Endothelial cell of umbilical vein (primary cell): ENCODE results near the gene PKD2L2.

Source experiments
- EZH2 ChIP-seq: IDR thresholded peaks from 2 replicates; pipeline ENCODE4 v1.6.1; 2012; ENCODE audit warnings: borderline replicate concordance, low read depth, mild to moderate bottlenecking, moderate library complexity, low read length, inconsistent platforms; ENCODE audit not compliant: severe bottlenecking
- FOS ChIP-seq: IDR thresholded peaks from 2 replicates; pipeline ENCODE4 v1.6.1; 2011; ENCODE audit warnings: mild to moderate bottlenecking, low read length, moderate library complexity, borderline replicate concordance; ENCODE audit not compliant: insufficient read depth
- GATA2 ChIP-seq: IDR thresholded peaks from 2 replicates; pipeline ENCODE4 v1.7.0; 2011; ENCODE audit warnings: low read depth, mild to moderate bottlenecking, moderate library complexity, mixed read lengths, low read length; ENCODE audit not compliant: insufficient read length, insufficient read depth
- JUN ChIP-seq: IDR thresholded peaks from 2 replicates; pipeline ENCODE4 v1.6.1; 2011; ENCODE audit warnings: borderline replicate concordance, low read depth; ENCODE audit not compliant: insufficient read length, insufficient read depth
- MAX ChIP-seq: IDR thresholded peaks from 2 replicates; pipeline ENCODE4 v1.6.1; 2011; ENCODE audit not compliant: insufficient read depth, insufficient read length
- MYC ChIP-seq: IDR thresholded peaks from one replicate; pipeline ENCODE4 v1.6.1; 2011; ENCODE audit warnings: mild to moderate bottlenecking, low read depth, low read length
- POLR2A ChIP-seq: IDR thresholded peaks from 2 replicates; pipeline ENCODE4 v1.6.1; 2012; ENCODE audit warnings: low read depth, mild to moderate bottlenecking, control low read depth, low read length
- POLR2AphosphoS5 ChIP-seq: IDR thresholded peaks from 2 replicates; pipeline ENCODE4 v1.6.1; 2012; ENCODE audit warnings: low read depth, mild to moderate bottlenecking, control low read depth, low read length, moderate library complexity; ENCODE audit not compliant: insufficient read depth
- TF ChIP-seq, protein P1 (sequence below), 2 donors: IDR thresholded peaks; 1 replicate in 1 of 2; 2 replicates in 1 of 2; pipeline ENCODE4 v1.5.1; 2011; ENCODE audit warnings: low read length in 2 of 2, mild to moderate bottlenecking in 2 of 2, moderate library complexity in 2 of 2, control low read depth in 1 of 2, inconsistent platforms in 1 of 2, low read depth in 1 of 2; ENCODE audit not compliant: insufficient read depth in 1 of 2; ENCODE audit errors: extremely low read depth in 1 of 2

GRCh38 chr5:137916923-137917322 lies 27.7 kb downstream of the PKD2L2 start:
- TF ChIP-seq POLR2AphosphoS5: no peak
- TF ChIP-seq, protein P1, sequence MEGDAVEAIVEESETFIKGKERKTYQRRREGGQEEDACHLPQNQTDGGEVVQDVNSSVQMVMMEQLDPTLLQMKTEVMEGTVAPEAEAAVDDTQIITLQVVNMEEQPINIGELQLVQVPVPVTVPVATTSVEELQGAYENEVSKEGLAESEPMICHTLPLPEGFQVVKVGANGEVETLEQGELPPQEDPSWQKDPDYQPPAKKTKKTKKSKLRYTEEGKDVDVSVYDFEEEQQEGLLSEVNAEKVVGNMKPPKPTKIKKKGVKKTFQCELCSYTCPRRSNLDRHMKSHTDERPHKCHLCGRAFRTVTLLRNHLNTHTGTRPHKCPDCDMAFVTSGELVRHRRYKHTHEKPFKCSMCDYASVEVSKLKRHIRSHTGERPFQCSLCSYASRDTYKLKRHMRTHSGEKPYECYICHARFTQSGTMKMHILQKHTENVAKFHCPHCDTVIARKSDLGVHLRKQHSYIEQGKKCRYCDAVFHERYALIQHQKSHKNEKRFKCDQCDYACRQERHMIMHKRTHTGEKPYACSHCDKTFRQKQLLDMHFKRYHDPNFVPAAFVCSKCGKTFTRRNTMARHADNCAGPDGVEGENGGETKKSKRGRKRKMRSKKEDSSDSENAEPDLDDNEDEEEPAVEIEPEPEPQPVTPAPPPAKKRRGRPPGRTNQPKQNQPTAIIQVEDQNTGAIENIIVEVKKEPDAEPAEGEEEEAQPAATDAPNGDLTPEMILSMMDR (IDR thresholded peaks at IDR 0.05; ENCODE audit: extremely low read depth in 1 of 2, insufficient read depth in 1 of 2, low read depth in 1 of 2, low read length in 2 of 2): no peak
- TF ChIP-seq POLR2A: no peak
- no peak for TF ChIP-seq EZH2
- TF ChIP-seq MYC: no peak
- TF ChIP-seq JUN: no peak
- TF ChIP-seq MAX: no peak
- no peak for TF ChIP-seq GATA2
- TF ChIP-seq FOS: no peak
